ENCODE results near the gene SV2B.

SV2B gene

DNA sequence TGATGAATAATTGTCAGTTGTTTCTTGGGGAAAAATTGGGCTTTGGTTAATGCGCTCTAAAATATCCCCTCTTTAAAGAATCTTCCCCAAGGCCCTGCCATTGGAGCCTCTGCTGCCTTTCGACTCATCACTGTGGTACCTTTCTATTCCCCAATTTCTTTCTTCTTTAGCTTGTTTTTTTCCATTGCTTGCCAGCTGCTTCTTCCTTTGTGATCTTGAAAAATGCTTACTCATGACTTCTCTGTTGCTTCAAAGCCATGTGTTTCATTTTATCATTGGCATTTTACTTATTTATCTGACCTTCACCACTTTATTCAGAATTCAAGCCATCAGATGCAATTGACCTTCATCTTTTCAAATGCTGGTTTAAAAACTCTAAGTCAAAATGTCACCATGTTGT lies 84.4 kb downstream of the SV2B start:
- POLR2A ChIA-PET: no interaction called here
- no peaks in the 10 kb centered on the region for H3K4me1 ChIP-seq (ENCODE audit: control insufficient read depth, insufficient read depth, low read length)
- H3K27ac ChIP-seq (ENCODE audit: extremely low read depth, low read depth, low read length): no peak overlapping the region
- H3K36me3 ChIP-seq (ENCODE audit: control insufficient read depth in 2 of 2, insufficient read depth in 1 of 2, low read length in 2 of 2): no peaks in the 10 kb centered on the region
- no peaks in the 10 kb centered on the region for H3K9me3 ChIP-seq (ENCODE audit: control insufficient read depth, insufficient read depth, low read depth, low read length)
- H3K4me3 ChIP-seq (ENCODE audit: low read depth, low read length): no peak overlapping the region
- CTCF ChIA-PET: interaction anchor here (0.6 kb wide), 1 partner anchor 482 kb away, joined by 8 read pairs; no protein-coding TSS in a partner anchor
- no peak for TF ChIP-seq GLI4 (tag by site-specific recombination; IDR thresholded peaks at IDR 0.05)
- no peak for TF ChIP-seq ZNF785 (tag by site-specific recombination; IDR thresholded peaks at IDR 0.05)
- no peak for TF ChIP-seq ZNF558 (tag by site-specific recombination; IDR thresholded peaks at IDR 0.05)

DNA sequence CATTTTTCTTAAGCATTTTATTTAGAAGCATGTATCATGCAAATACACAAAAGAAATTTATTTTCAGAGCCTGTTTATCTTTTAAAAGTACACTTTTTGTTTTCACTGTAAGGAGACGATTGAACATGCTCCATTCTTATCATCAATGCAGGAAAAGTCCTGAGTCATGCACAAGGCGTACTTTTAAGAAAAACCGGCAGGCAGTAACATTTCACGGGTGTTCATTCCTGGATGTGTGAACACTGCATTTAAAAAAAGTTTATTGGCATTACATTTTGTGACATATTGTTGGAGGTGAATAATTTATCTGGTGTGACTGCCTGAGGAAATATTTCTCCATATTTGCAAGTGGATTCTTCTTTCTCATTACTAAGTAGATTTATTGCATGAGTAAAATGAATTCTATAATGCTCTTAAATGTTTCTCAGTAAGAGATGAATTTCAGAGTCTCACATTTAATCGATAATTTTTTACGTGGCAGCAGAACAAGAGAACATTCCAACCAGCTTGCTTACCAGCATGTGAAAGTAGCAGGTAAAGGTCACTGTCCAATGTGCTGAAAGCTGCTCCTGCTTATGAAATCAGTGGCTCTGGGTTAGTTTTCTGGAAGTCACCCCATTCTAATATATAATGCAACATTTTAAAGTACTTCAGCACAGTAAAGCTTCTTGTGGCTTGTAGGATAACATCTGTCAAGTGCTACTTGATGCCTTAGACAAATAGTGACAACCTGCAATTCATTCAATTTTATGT lies 87.0 kb downstream of the SV2B start:
- TF ChIP-seq, protein P1, sequence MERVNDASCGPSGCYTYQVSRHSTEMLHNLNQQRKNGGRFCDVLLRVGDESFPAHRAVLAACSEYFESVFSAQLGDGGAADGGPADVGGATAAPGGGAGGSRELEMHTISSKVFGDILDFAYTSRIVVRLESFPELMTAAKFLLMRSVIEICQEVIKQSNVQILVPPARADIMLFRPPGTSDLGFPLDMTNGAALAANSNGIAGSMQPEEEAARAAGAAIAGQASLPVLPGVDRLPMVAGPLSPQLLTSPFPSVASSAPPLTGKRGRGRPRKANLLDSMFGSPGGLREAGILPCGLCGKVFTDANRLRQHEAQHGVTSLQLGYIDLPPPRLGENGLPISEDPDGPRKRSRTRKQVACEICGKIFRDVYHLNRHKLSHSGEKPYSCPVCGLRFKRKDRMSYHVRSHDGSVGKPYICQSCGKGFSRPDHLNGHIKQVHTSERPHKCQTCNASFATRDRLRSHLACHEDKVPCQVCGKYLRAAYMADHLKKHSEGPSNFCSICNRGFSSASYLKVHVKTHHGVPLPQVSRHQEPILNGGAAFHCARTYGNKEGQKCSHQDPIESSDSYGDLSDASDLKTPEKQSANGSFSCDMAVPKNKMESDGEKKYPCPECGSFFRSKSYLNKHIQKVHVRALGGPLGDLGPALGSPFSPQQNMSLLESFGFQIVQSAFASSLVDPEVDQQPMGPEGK (tag by site-specific recombination; IDR thresholded peaks at IDR 0.05): no peak
- TF ChIP-seq ZNF133 (tag by site-specific recombination; IDR thresholded peaks at IDR 0.05): no peak
- TF ChIP-seq ZNF174 (tag by site-specific recombination; IDR thresholded peaks at IDR 0.05): no peak
- no peak for TF ChIP-seq ZNF596 (tag by site-specific recombination; IDR thresholded peaks at IDR 0.05)
- TF ChIP-seq, protein P2, sequence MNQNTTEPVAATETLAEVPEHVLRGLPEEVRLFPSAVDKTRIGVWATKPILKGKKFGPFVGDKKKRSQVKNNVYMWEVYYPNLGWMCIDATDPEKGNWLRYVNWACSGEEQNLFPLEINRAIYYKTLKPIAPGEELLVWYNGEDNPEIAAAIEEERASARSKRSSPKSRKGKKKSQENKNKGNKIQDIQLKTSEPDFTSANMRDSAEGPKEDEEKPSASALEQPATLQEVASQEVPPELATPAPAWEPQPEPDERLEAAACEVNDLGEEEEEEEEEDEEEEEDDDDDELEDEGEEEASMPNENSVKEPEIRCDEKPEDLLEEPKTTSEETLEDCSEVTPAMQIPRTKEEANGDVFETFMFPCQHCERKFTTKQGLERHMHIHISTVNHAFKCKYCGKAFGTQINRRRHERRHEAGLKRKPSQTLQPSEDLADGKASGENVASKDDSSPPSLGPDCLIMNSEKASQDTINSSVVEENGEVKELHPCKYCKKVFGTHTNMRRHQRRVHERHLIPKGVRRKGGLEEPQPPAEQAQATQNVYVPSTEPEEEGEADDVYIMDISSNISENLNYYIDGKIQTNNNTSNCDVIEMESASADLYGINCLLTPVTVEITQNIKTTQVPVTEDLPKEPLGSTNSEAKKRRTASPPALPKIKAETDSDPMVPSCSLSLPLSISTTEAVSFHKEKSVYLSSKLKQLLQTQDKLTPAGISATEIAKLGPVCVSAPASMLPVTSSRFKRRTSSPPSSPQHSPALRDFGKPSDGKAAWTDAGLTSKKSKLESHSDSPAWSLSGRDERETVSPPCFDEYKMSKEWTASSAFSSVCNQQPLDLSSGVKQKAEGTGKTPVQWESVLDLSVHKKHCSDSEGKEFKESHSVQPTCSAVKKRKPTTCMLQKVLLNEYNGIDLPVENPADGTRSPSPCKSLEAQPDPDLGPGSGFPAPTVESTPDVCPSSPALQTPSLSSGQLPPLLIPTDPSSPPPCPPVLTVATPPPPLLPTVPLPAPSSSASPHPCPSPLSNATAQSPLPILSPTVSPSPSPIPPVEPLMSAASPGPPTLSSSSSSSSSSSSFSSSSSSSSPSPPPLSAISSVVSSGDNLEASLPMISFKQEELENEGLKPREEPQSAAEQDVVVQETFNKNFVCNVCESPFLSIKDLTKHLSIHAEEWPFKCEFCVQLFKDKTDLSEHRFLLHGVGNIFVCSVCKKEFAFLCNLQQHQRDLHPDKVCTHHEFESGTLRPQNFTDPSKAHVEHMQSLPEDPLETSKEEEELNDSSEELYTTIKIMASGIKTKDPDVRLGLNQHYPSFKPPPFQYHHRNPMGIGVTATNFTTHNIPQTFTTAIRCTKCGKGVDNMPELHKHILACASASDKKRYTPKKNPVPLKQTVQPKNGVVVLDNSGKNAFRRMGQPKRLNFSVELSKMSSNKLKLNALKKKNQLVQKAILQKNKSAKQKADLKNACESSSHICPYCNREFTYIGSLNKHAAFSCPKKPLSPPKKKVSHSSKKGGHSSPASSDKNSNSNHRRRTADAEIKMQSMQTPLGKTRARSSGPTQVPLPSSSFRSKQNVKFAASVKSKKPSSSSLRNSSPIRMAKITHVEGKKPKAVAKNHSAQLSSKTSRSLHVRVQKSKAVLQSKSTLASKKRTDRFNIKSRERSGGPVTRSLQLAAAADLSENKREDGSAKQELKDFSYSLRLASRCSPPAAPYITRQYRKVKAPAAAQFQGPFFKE (tag by site-specific recombination; IDR thresholded peaks at IDR 0.05; ENCODE audit: borderline replicate concordance): no peak
- no peak for TF ChIP-seq ZNF558 (tag by site-specific recombination; IDR thresholded peaks at IDR 0.05)
- TF ChIP-seq, protein P3, sequence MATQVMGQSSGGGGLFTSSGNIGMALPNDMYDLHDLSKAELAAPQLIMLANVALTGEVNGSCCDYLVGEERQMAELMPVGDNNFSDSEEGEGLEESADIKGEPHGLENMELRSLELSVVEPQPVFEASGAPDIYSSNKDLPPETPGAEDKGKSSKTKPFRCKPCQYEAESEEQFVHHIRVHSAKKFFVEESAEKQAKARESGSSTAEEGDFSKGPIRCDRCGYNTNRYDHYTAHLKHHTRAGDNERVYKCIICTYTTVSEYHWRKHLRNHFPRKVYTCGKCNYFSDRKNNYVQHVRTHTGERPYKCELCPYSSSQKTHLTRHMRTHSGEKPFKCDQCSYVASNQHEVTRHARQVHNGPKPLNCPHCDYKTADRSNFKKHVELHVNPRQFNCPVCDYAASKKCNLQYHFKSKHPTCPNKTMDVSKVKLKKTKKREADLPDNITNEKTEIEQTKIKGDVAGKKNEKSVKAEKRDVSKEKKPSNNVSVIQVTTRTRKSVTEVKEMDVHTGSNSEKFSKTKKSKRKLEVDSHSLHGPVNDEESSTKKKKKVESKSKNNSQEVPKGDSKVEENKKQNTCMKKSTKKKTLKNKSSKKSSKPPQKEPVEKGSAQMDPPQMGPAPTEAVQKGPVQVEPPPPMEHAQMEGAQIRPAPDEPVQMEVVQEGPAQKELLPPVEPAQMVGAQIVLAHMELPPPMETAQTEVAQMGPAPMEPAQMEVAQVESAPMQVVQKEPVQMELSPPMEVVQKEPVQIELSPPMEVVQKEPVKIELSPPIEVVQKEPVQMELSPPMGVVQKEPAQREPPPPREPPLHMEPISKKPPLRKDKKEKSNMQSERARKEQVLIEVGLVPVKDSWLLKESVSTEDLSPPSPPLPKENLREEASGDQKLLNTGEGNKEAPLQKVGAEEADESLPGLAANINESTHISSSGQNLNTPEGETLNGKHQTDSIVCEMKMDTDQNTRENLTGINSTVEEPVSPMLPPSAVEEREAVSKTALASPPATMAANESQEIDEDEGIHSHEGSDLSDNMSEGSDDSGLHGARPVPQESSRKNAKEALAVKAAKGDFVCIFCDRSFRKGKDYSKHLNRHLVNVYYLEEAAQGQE (tag by site-specific recombination; IDR thresholded peaks at IDR 0.05): peak; percentile 92
- TF ChIP-seq ZNF157 (tag by site-specific recombination; IDR thresholded peaks at IDR 0.05): no peak
- TF ChIP-seq, protein P4, sequence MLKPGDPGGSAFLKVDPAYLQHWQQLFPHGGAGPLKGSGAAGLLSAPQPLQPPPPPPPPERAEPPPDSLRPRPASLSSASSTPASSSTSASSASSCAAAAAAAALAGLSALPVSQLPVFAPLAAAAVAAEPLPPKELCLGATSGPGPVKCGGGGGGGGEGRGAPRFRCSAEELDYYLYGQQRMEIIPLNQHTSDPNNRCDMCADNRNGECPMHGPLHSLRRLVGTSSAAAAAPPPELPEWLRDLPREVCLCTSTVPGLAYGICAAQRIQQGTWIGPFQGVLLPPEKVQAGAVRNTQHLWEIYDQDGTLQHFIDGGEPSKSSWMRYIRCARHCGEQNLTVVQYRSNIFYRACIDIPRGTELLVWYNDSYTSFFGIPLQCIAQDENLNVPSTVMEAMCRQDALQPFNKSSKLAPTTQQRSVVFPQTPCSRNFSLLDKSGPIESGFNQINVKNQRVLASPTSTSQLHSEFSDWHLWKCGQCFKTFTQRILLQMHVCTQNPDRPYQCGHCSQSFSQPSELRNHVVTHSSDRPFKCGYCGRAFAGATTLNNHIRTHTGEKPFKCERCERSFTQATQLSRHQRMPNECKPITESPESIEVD (tag by site-specific recombination; IDR thresholded peaks at IDR 0.05): no peak
- TF ChIP-seq ZNF10 (tag by site-specific recombination; IDR thresholded peaks at IDR 0.05): peak; percentile 69
- TF ChIP-seq MEIS1 (CRISPR knock-in tag; IDR thresholded peaks at IDR 0.05; ENCODE audit: borderline replicate concordance): no peak
- no peak for TF ChIP-seq ZIC2 (tag by site-specific recombination; IDR thresholded peaks at IDR 0.05)
- no peak for TF ChIP-seq BCL11B (tag by site-specific recombination; IDR thresholded peaks at IDR 0.05; ENCODE audit: low read depth)
- H3K4me3 ChIP-seq (ENCODE audit: low read depth, low read length): no peak overlapping the region
- no peaks in the 10 kb centered on the region for H3K4me1 ChIP-seq (ENCODE audit: control insufficient read depth, insufficient read depth, low read length)
- no peaks in the 10 kb centered on the region for H3K9me3 ChIP-seq (ENCODE audit: control insufficient read depth, insufficient read depth, low read depth, low read length)
- H3K27ac ChIP-seq (ENCODE audit: extremely low read depth, low read depth, low read length): no peak overlapping the region
- ChIA-PET POLR2A (no interaction called here), CTCF (interaction anchor here (0.6 to 0.9 kb wide), 2 partner anchors 13 to 46 kb away, joined by 3 to 6 read pairs; no protein-coding TSS in a partner anchor)
- H3K36me3 ChIP-seq (ENCODE audit: control insufficient read depth in 2 of 2, insufficient read depth in 1 of 2, low read length in 2 of 2): no peaks in the 10 kb centered on the region
